Mucosa of descending colon (tissue), 3 donors: Measurements from ENCODE around the gene GJC1. TPM values are rescaled to one million over a fixed set of nuclear protein-coding genes. Genes with fewer than 3 reads are reported as not detected.
A peak's percentile ranks its signal among the peaks of the same experiment; 100 is the strongest.

Experiments
- ATAC-seq: fragments of 200-7000 bp; cut with Tn5 transposase; one replicate; pipeline ENCODE4 v1.9.1; 2020; ENCODE audit warnings: mild to moderate bottlenecking, moderate library complexity
- DNase-seq, 3 donors: peaks; one replicate each; pipeline ENCODE4 v3.0.0-alpha.2; 2020
- H3K36me3 ChIP-seq: fragments of 200-600 bp; one replicate; pipeline ENCODE4 v1.8.0; 2021; ENCODE audit warnings: low read depth, mild to moderate bottlenecking
- H3K4me1 ChIP-seq: fragments of 200-600 bp; one replicate; pipeline ENCODE4 v1.8.0; 2021; ENCODE audit warnings: low read depth, mild to moderate bottlenecking
- H3K4me3 ChIP-seq: fragments of 200-600 bp; one replicate; pipeline ENCODE4 v1.8.0; 2021; ENCODE audit warnings: mild to moderate bottlenecking
- H3K9me3 ChIP-seq: fragments of 200-600 bp; one replicate; pipeline ENCODE4 v1.8.0; 2021; ENCODE audit warnings: mild to moderate bottlenecking
- CTCF ChIP-seq: fragments of 200-600 bp; IDR thresholded peaks from one replicate; pipeline ENCODE4 v1.8.0; 2022; ENCODE audit warnings: antibody characterized with exemption, mild to moderate bottlenecking
- intact Hi-C, 2 donors: fragments of 100-400 bp; cut with DNase I in 1 of 2; cut with micrococcal nuclease in 1 of 2; formaldehyde crosslinking; loops; one replicate each; pipeline versions ENCODE4 v1.11.0 to v1.11.1; 2022; cut with DNase I, micrococcal nuclease
- total RNA-seq, 3 donors: library from RNA; stranded (reverse); fragmentation: NEBNext Ultra II Directional in 2 of 3; extraction: Animal tissue kit (Norgen Biotek cat#: 25700) in 2 of 3; gene quantifications; one replicate each; pipeline versions ENCODE4 v1.2.1 to v1.2.4, GENCODE V29; 2021 to 2023
- donor health status: DM: no; HTN: no; CAD: no; lungs with moderate emphysema.
- donor health status: DM: no; HTN: no; CAD: no.
- donor health status: DM: no; HTN: yes; CAD: no.

GJC1 gene
- total RNA-seq, 3 donors from 2014 or later, result 2.2 to 140 (median 5.7) TPM

GRCh38 chr17:44872131-44872768 is 42.2 kb upstream of the GJC1 start:
- intact Hi-C loops, result loop anchor here in 1 of 2 donors (5.0 kb wide), 1 partner anchor 95 kb away; no protein-coding TSS in a partner anchor
- H3K4me3 ChIP-seq, result no peak overlapping the region
- peaks cover 22% of the 10 kb centered on the region for H3K36me3 ChIP-seq
- H3K4me1 ChIP-seq, result no peaks in the 10 kb centered on the region
- DNase-seq (no peak), ATAC-seq (no peak)
- H3K9me3 ChIP-seq, result no peaks in the 10 kb centered on the region
- TF ChIP-seq CTCF, result no peak

GRCh38 chr17:44871556-44871955 is 41.5 kb upstream of the GJC1 start:
- no peak overlapping the region for H3K4me3 ChIP-seq
- intact Hi-C loops, result loop anchor here in 1 of 2 donors (5.0 kb wide), 1 partner anchor 94 kb away; no protein-coding TSS in a partner anchor
- H3K9me3 ChIP-seq, result no peaks in the 10 kb centered on the region
- ATAC-seq (no peak), DNase-seq (no peak)
- peaks cover 22% of the 10 kb centered on the region for H3K36me3 ChIP-seq
- no peak for TF ChIP-seq CTCF
- H3K4me1 ChIP-seq, result no peaks in the 10 kb centered on the region

GRCh38 chr17:44867841-44868240 is 37.8 kb upstream of the GJC1 start:
- H3K9me3 ChIP-seq, result no peaks in the 10 kb centered on the region
- no peaks in the 10 kb centered on the region for H3K4me1 ChIP-seq
- DNase-seq, result no peak
- H3K36me3 ChIP-seq, result peaks cover 3% of the 10 kb centered on the region
- ATAC-seq, result no peak
- intact Hi-C loops, result no loop called here
- no peak overlapping the region for H3K4me3 ChIP-seq
- no peak for TF ChIP-seq CTCF

GRCh38 chr17:44865931-44866330 is 35.8 kb upstream of the GJC1 start:
- Histone ChIP-seq H3K36me3 (peaks cover 5% of the 10 kb centered on the region), H3K9me3 (no peaks in the 10 kb centered on the region), H3K4me1 (no peaks in the 10 kb centered on the region), H3K4me3 (no peak overlapping the region)
- intact Hi-C loops, result loop anchor here in 1 of 2 donors (2.0 kb wide), 1 partner anchor 91 kb away; no protein-coding TSS in a partner anchor
- TF ChIP-seq CTCF, result no peak
- DNase-seq (no peak), ATAC-seq (no peak)

DNA sequence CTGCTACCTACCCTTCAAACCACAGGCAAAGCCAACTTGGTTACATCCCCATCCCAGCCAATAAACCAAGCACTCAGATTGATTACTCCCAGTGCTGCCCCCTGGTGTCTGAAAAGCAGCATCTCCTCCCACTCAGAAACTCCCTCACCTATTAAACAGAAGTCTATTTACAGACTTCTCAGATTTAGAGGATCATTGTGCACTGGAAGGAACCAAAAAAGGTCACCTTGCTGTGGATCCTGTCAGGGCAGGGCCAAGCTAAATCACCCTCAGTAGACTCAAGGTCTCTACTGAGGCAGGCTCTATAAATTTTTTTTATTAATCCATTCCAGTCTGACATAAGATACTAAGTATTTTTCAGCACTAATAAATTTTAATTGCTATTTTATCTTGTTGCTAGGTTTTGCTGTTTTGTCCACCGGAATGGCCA is 35.2 kb upstream of the GJC1 start:
- peaks cover 7% of the 10 kb centered on the region for H3K36me3 ChIP-seq
- ATAC-seq (peak; percentile 84), DNase-seq (peak in 2 of 3 donors; percentile 37 to 80)
- H3K4me1 ChIP-seq, result no peaks in the 10 kb centered on the region
- intact Hi-C loops, result loop anchor here in 1 of 2 donors (2.0 kb wide), 1 partner anchor 90 kb away; no protein-coding TSS in a partner anchor
- TF ChIP-seq CTCF, result peak; percentile 67
- no peaks in the 10 kb centered on the region for H3K9me3 ChIP-seq
- H3K4me3 ChIP-seq, result no peak overlapping the region
